ENCODE results near the gene OR2L8. TPM values are rescaled to one million over a fixed set of nuclear protein-coding genes. Genes with fewer than 3 reads are reported as not detected.

OR2L8 gene
- total RNA-seq, 1 donor, result 9.2 TPM

DNA sequence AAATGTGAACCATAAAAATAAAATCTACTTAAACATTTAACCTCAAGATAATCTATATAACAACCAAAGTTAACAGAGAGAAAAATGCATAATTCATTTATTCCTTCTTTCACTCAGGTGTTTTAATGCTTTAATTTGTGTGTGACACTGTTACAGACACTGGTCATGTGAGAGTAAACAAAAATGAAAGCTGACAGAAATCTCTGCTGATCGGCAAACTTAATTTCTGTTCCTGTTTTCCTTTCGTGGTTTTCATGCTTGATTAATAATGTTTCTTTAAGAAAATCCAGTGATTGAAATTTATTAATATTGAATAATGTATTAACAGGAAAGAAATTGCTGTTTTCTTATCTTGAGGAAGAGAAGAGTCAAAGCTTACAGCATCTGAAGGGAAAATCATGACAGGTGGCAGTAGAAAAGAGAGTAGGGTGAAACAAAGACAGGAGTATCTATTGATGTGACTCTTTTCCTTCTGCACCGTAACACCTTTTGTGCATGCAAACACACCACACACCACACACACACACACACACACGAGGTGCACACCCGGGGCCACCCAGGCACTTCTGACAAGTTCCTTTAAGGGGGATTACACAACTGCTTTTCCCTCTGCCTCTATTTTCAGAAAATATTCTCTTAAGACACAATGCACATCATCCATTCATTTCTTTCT, 18.0 kb downstream of the OR2L8 start:
- no peak for DNase-seq (ENCODE audit: low read depth in 2 of 3, low spot score in 2 of 3)

GRCh38 chr1:247992986-247993385, 44.3 kb downstream of the OR2L8 start:
- DNase-seq (ENCODE audit: low read depth in 2 of 3, low spot score in 2 of 3), result peak in 1 of 3 donors; percentile 52

DNA sequence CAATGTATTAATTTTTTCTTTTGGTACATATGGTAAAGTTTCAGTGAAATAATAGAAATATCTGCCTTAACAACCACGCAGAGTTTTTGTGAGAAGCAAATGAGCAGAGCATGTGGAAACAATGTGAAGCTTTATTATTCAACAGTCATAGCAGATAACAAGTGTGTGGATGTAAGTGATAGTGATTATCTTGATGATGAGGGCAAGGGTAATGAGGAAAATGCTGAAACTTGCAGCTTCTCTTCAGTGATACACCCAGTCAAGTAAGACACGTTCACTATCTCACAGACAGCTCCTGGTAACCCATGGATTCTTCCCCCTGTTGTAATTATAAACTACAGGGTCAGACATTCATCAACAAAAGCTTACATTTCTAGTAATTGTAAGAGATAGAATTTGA, 50.2 kb downstream of the OR2L8 start:
- no peak for DNase-seq (ENCODE audit: low read depth in 2 of 3, low spot score in 2 of 3)

Small RNA genes lying within 50 kb of the gene (small RNA-seq; reads per million reads assigned to genes)
- gene RF00019, result not detected

Other genes with a start within 250 kb of the OR2L8 start
- gene OR6F1, start 232.2 kb upstream of the OR2L8 start, total RNA-seq, result under 0.01 TPM
- gene OR14K1, start 210.2 kb upstream of the OR2L8 start, total RNA-seq, result 0.81 TPM
- gene OR14A2, start 200.7 kb upstream of the OR2L8 start, total RNA-seq, result not detected
- not detected for gene OR1C1, start 188.3 kb upstream of the OR2L8 start, total RNA-seq
- gene OR14A16, start 124.7 kb upstream of the OR2L8 start, total RNA-seq, result not detected
- under 0.01 TPM for gene OR11L1, start 107.0 kb upstream of the OR2L8 start, total RNA-seq
- 25.3 TPM for gene TRIM58, start 91.7 kb upstream of the OR2L8 start, total RNA-seq
- gene OR2W3, start 53.3 kb upstream of the OR2L8 start, total RNA-seq, result 45.8 TPM
- gene OR2T8, start 28.6 kb upstream of the OR2L8 start, total RNA-seq, result 1.6 TPM
- gene OR2AJ1, start 24.0 kb upstream of the OR2L8 start, total RNA-seq, result 0.27 TPM
- 3.2 TPM for gene OR2AK2, start 16.4 kb downstream of the OR2L8 start, total RNA-seq
- 1.3 TPM for gene OR2L5, start 64.8 kb downstream of the OR2L8 start, total RNA-seq
- gene OR2L2, start 81.2 kb downstream of the OR2L8 start, total RNA-seq, result 3.0 TPM
- gene OR2L3, start 98.0 kb downstream of the OR2L8 start, total RNA-seq, result 1.6 TPM
- 3.8 TPM for gene OR2L13, start 146.3 kb downstream of the OR2L8 start, total RNA-seq
- 0.54 TPM for gene OR2M5, start 196.3 kb downstream of the OR2L8 start, total RNA-seq
- 0.27 TPM for gene OR2M2, start 226.0 kb downstream of the OR2L8 start, total RNA-seq
- 0.27 TPM for gene OR2M3, start 248.4 kb downstream of the OR2L8 start, total RNA-seq

All from hematopoietic multipotent progenitor cell (in vitro differentiated cells).